Cardiac muscle cell (in vitro differentiated cells and primary cell): ENCODE data around the gene SNED1. TPM values are rescaled to one million over a fixed set of nuclear protein-coding genes. Genes with fewer than 3 reads are reported as not detected.

Experiments
- DNase-seq, 2 donors: peaks; one replicate each; pipeline versions ENCODE4 v3.0.0 to v3.0.0-alpha.2; 2010 to 2017; ENCODE audit warnings: low read depth in 1 of 2, low spot score in 1 of 2
- H3K27ac ChIP-seq: fragments of 200-600 bp; sonication (generic); 2 replicates; pipeline ENCODE4 v1.5.1; 2016
- H3K27me3 ChIP-seq: fragments of 200-600 bp; sonication (generic); 2 replicates; pipeline ENCODE4 v1.6.0; 2016; ENCODE audit warnings: control low read depth
- H3K36me3 ChIP-seq: fragments of 200-600 bp; sonication (generic); 2 replicates; pipeline ENCODE4 v1.5.1; 2016; ENCODE audit warnings: control low read depth
- H3K4me1 ChIP-seq: fragments of 200-600 bp; sonication (generic); 2 replicates; pipeline ENCODE4 v1.8.1; 2017; ENCODE audit warnings: low read depth, mild to moderate bottlenecking, mixed run types
- H3K4me3 ChIP-seq: fragments of 200-600 bp; sonication (generic); 2 replicates; pipeline ENCODE4 v1.5.1; 2016; ENCODE audit warnings: mild to moderate bottlenecking
- H3K9me3 ChIP-seq: fragments of 200-600 bp; sonication (generic); 2 replicates; pipeline ENCODE4 v1.5.1; 2017; ENCODE audit warnings: low read depth, mild to moderate bottlenecking, control low read depth
- CTCF ChIP-seq: IDR thresholded peaks from 2 replicates; pipeline ENCODE4 v1.5.1; 2012; ENCODE audit warnings: low read depth, mild to moderate bottlenecking, low read length
- polyA plus RNA-seq: library from polyadenylated mRNA; unstranded; fragments of >200 nt; fragmentation: Nextera tagmentation; extraction: Ambion mirVana; gene quantifications from 2 replicates; pipeline ENCODE4 v1.2.1, GENCODE V29; 2016
- total RNA-seq: library from RNA; depleted of rRNA; stranded (reverse); fragments of >200 nt; gene quantifications from 2 replicates; pipeline ENCODE4 v1.2.3, GENCODE V29; 2016

The SNED1 gene
- total and polyA plus RNA-seq, 2 experiments from 2014 or later, result 0.09 to 0.76 TPM

- no peak for TF ChIP-seq CTCF
- no peak overlapping the region for H3K4me3 ChIP-seq
- H3K36me3 ChIP-seq, result no peaks in the 10 kb centered on the region
- H3K27me3 ChIP-seq, result peaks cover 7% of the 10 kb centered on the region
- no peak overlapping the region for H3K27ac ChIP-seq
- DNase-seq, result no peak
- no peaks in the 10 kb centered on the region for H3K4me1 ChIP-seq
- H3K9me3 ChIP-seq, result no peaks in the 10 kb centered on the region
These were observed 4.1 kb upstream of the SNED1 start for GRCh38 chr2:240994171-240994896.

- H3K4me1 ChIP-seq, result no peaks in the 10 kb centered on the region
- TF ChIP-seq CTCF, result no peak
- no peaks in the 10 kb centered on the region for H3K36me3 ChIP-seq
- no peaks in the 10 kb centered on the region for H3K9me3 ChIP-seq
- no peak overlapping the region for H3K27ac ChIP-seq
- H3K27me3 ChIP-seq, result peaks cover 17% of the 10 kb centered on the region
- DNase-seq, result no peak
- H3K4me3 ChIP-seq, result no peak overlapping the region
These were observed 3.1 kb upstream of the SNED1 start for GRCh38 chr2:240995041-240996021.

- no peak for DNase-seq
- H3K9me3 ChIP-seq, result no peaks in the 10 kb centered on the region
These were observed 2.1 kb upstream of the SNED1 start for GRCh38 chr2:240996161-240996833.

GRCh38 chr2:240996834-240997140 is 1.6 kb upstream of the SNED1 start:
- Histone ChIP-seq H3K4me3 (no peak overlapping the region), H3K4me1 (no peaks in the 10 kb centered on the region), H3K27me3 (peaks cover 31% of the 10 kb centered on the region), H3K36me3 (no peaks in the 10 kb centered on the region), H3K9me3 (no peaks in the 10 kb centered on the region), H3K27ac (no peak overlapping the region)
- TF ChIP-seq CTCF, result no peak
- DNase-seq, result no peak

More at GRCh38 chr2:240996161-240996833, 2.1 kb upstream of the SNED1 start:
- H3K27ac ChIP-seq, result no peak overlapping the region
- H3K4me3 ChIP-seq, result no peak overlapping the region
- no peak for TF ChIP-seq CTCF
- peaks cover 27% of the 10 kb centered on the region for H3K27me3 ChIP-seq
- H3K4me1 ChIP-seq, result no peaks in the 10 kb centered on the region
- no peaks in the 10 kb centered on the region for H3K36me3 ChIP-seq

GRCh38 chr2:240997141-240997855 is 1.1 kb upstream of the SNED1 start:
- DNase-seq, result no peak
- Histone ChIP-seq H3K4me1 (no peaks in the 10 kb centered on the region), H3K4me3 (no peak overlapping the region), H3K27ac (no peak overlapping the region), H3K36me3 (no peaks in the 10 kb centered on the region), H3K9me3 (no peaks in the 10 kb centered on the region), H3K27me3 (peaks cover 33% of the 10 kb centered on the region)
- TF ChIP-seq CTCF, result no peak
